GM12875 (cell line): ENCODE data around the gene HOXD11.

Source experiments
- H3K4me3 ChIP-seq: one replicate; pipeline ENCODE4 v1.5.1; 2011; ENCODE audit warnings: low read depth, low read length, control low read depth
- TF ChIP-seq, protein P1 (sequence below): IDR thresholded peaks from 2 replicates; pipeline ENCODE4 v1.5.1; 2011; ENCODE audit warnings: low read depth, mild to moderate bottlenecking, control low read depth, inconsistent platforms, low read length, moderate library complexity, borderline replicate concordance; ENCODE audit not compliant: insufficient read depth

Gene HOXD11

DNA sequence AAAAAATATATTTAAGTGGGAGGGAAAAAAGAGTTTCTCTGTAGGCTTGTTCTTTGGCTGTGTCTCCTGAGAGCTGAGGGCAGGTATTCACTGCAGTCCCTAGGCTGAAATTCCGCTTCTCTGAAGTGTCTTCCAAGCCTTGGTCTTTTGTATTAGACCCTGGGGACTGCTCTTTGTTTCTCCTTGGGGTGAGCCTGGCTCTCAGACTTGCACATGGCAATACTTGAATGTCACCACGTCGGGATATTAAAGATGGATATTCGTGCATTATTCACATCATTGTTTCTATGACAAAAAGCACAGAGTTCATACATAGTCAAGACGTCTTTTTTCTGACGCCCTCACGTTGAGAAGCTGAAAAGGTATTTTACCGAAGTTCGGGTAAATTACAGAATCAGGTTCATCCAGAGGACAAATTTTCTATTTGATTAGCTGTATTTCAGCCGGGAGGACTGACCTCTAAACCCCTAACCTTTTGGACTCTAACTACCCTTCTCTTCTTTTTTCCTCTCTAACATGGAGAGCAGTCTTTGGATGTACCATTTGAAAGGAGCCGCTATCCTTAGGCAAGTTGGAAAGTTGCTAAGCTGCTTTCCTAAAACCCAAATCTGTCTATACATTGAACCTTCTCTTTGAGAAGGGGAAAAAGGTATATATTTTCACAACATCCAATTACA is 47.6 kb downstream of the HOXD11 start:
- TF ChIP-seq, protein P1, sequence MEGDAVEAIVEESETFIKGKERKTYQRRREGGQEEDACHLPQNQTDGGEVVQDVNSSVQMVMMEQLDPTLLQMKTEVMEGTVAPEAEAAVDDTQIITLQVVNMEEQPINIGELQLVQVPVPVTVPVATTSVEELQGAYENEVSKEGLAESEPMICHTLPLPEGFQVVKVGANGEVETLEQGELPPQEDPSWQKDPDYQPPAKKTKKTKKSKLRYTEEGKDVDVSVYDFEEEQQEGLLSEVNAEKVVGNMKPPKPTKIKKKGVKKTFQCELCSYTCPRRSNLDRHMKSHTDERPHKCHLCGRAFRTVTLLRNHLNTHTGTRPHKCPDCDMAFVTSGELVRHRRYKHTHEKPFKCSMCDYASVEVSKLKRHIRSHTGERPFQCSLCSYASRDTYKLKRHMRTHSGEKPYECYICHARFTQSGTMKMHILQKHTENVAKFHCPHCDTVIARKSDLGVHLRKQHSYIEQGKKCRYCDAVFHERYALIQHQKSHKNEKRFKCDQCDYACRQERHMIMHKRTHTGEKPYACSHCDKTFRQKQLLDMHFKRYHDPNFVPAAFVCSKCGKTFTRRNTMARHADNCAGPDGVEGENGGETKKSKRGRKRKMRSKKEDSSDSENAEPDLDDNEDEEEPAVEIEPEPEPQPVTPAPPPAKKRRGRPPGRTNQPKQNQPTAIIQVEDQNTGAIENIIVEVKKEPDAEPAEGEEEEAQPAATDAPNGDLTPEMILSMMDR, result no peak

GRCh38 chr2:176155356-176156044 is 48.4 kb downstream of the HOXD11 start:
- TF ChIP-seq, protein P1, result no peak
- no peak overlapping the region for H3K4me3 ChIP-seq

More for the DNA sequence above, 47.6 kb downstream of the HOXD11 start:
- no peak overlapping the region for H3K4me3 ChIP-seq

GRCh38 chr2:176156301-176156806 is 49.3 kb downstream of the HOXD11 start:
- TF ChIP-seq, protein P1, result no peak
- no peak overlapping the region for H3K4me3 ChIP-seq

DNA sequence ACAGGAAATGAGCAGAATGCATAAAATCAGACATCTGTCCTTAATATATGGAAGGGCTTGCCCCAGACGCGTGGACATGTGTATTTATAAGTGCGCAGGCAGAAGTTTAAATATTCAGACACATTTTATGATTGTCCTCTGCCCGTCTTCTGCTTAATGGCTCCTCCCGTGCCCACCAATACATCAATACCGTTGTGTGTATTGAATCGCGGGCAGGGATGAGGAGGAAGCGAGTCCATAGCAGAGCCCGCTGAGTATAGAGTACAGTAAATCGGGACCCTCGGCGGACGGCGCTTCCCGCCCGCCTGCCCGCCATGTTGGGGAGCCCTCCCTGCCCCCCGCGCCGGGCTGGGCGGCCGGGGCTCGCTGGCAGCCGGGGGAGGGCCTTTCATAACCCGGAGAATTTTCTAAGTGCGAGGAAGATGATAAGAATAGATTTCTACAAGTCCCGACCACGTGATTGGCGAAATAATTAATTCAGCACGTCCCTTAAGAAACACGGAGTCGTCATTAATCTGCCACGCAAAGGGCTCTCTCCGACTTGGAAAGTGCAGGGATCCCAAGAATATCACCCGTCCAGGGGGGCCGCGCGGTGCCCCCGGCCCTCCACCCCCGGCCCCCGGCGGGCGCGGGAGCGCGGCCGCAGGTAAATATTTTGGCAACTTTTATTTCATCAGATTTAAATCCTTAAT is 49.9 kb downstream of the HOXD11 start, which contains the start of gene HOXD3:
Gene HOXD3 (plus strand): TSS at position 501 of the 692 bp plus-strand sequence. CDS start 11,808 bp downstream, outside the sequence.
- TF ChIP-seq, protein P1, result no peak
- no peak within 1 kb of the TSS for H3K4me3 ChIP-seq

DNA sequence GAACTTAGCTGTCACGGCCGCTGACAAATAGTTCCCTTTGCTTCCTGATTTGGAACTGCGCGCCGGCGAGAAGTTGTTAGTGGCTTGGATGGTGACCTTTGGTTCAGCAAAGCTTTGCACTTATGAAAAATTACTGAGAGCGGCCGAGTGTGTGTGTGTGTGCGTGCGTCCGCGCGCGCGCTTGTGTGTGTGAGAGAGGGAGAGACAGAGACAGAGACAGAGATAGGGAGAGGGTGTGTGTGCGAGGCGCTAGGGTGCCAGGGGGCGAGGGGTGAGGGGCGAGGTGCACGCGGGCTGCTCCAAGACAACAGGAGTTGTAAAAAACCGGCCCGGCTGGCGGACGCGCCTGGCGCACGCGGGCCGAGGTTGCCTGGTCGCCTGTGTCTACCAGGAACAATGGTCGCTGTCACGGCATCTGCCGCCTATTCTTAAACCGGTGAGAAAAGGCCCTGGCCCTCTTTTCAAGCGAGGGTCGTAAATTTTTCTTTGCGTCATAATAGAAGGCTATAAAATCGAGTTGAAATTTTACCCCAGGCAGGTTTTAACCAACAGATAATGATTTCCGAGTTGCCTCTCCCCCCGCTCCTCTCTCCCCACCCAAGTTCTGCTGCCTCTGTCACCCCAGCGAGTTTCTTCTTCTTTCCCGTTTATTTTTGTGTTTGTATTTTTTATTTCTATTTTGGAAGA is 50.6 kb downstream of the HOXD11 start:
- no peak overlapping the region for H3K4me3 ChIP-seq
- TF ChIP-seq, protein P1, result no peak

- H3K4me3 ChIP-seq, result no peak overlapping the region
- TF ChIP-seq, protein P1, result no peak
Measured at GRCh38 chr2:176158186-176158591, 51.1 kb downstream of the HOXD11 start.
